ENCODE results near the gene FANCC.
A peak's percentile ranks its signal among the peaks of the same experiment; 100 is the strongest.

FANCC gene

GRCh38 chr9:95171001-95171400, 146.5 kb downstream of the FANCC start:
- H3K4me3 Mint-ChIP-seq: no peak overlapping the region
- ATAC-seq (replicated peaks) (no peak), DNase-seq (no peak)
- no peak overlapping the region for H3K27ac Mint-ChIP-seq
- peaks cover 1 to 4% of the 10 kb centered on the region in 2 donors for H3K4me1 Mint-ChIP-seq
- peaks cover 17 to 39% of the 10 kb centered on the region in 2 donors for H3K36me3 Mint-ChIP-seq
- H3K9me3 Mint-ChIP-seq: peaks cover 3 to 8% of the 10 kb centered on the region in 2 donors
- no peaks in the 10 kb centered on the region for H3K27me3 Mint-ChIP-seq

GRCh38 chr9:95167998-95168397, 149.5 kb downstream of the FANCC start:
- Mint-ChIP-seq H3K27me3 (no peaks in the 10 kb centered on the region), H3K4me3 (no peak overlapping the region), H3K9me3 (peaks cover 3 to 8% of the 10 kb centered on the region in 2 donors), H3K36me3 (peaks cover 17 to 45% of the 10 kb centered on the region in 2 donors), H3K27ac (no peak overlapping the region), H3K4me1 (peaks cover 1 to 4% of the 10 kb centered on the region in 2 donors)
- DNase-seq (peak; percentile 26), ATAC-seq (replicated peaks) (peak in 1 of 2 donors; percentile 36)

- H3K9me3 Mint-ChIP-seq: peaks cover 6 to 13% of the 10 kb centered on the region in 2 donors
- H3K4me1 Mint-ChIP-seq: no peaks in the 10 kb centered on the region
- H3K36me3 Mint-ChIP-seq: peaks cover 23 to 44% of the 10 kb centered on the region in 2 donors
- no peak for ATAC-seq (replicated peaks)
- DNase-seq: no peak
- H3K4me3 Mint-ChIP-seq: no peak overlapping the region
- no peaks in the 10 kb centered on the region for H3K27me3 Mint-ChIP-seq
- no peak overlapping the region for H3K27ac Mint-ChIP-seq
These were observed 152.5 kb downstream of the FANCC start for GRCh38 chr9:95165004-95165403.

- peaks cover 12 to 14% of the 10 kb centered on the region in 2 donors for H3K36me3 Mint-ChIP-seq
- H3K27ac Mint-ChIP-seq: no peak overlapping the region
- ATAC-seq (replicated peaks): peak; percentile 100
- peak overlapping the region in 1 of 2 donors; percentile 11 for H3K4me3 Mint-ChIP-seq
- H3K9me3 Mint-ChIP-seq: peaks cover 5% of the 10 kb centered on the region in 2 donors
- H3K27me3 Mint-ChIP-seq: no peaks in the 10 kb centered on the region
- DNase-seq: peak; percentile 17
- peaks cover 9 to 11% of the 10 kb centered on the region in 2 donors for H3K4me1 Mint-ChIP-seq
These were observed 159.9 kb downstream of the FANCC start for GRCh38 chr9:95157481-95158151.

GRCh38 chr9:95156074-95156473, 161.4 kb downstream of the FANCC start:
- Mint-ChIP-seq H3K9me3 (peaks cover 3 to 5% of the 10 kb centered on the region in 2 donors), H3K27me3 (no peaks in the 10 kb centered on the region), H3K36me3 (peaks cover 12% of the 10 kb centered on the region in 2 donors), H3K4me3 (no peak overlapping the region), H3K4me1 (peaks cover 9 to 11% of the 10 kb centered on the region in 2 donors), H3K27ac (no peak overlapping the region)
- DNase-seq (no peak), ATAC-seq (replicated peaks) (no peak)

GRCh38 chr9:95155220-95155619, 162.3 kb downstream of the FANCC start:
- Mint-ChIP-seq H3K27me3 (no peaks in the 10 kb centered on the region), H3K27ac (no peak overlapping the region), H3K4me3 (no peak overlapping the region), H3K4me1 (peaks cover 9 to 11% of the 10 kb centered on the region in 2 donors), H3K36me3 (peaks cover 7% of the 10 kb centered on the region in 2 donors), H3K9me3 (peaks cover under 1 to 2% of the 10 kb centered on the region in 2 donors)
- DNase-seq: no peak
- ATAC-seq (replicated peaks): no peak

GRCh38 chr9:95150903-95151302, 166.6 kb downstream of the FANCC start:
- Mint-ChIP-seq H3K4me3 (no peak overlapping the region), H3K27me3 (no peaks in the 10 kb centered on the region), H3K9me3 (no peaks in the 10 kb centered on the region), H3K27ac (no peak overlapping the region), H3K36me3 (peaks cover 2 to 6% of the 10 kb centered on the region in 2 donors), H3K4me1 (no peaks in the 10 kb centered on the region)
- DNase-seq (no peak), ATAC-seq (replicated peaks) (no peak)

GRCh38 chr9:95148208-95148520, 169.3 kb downstream of the FANCC start:
- Mint-ChIP-seq H3K27me3 (no peaks in the 10 kb centered on the region), H3K4me3 (no peak overlapping the region), H3K36me3 (peaks cover 2 to 15% of the 10 kb centered on the region in 2 donors), H3K4me1 (no peaks in the 10 kb centered on the region), H3K27ac (no peak overlapping the region), H3K9me3 (no peaks in the 10 kb centered on the region)
- no peak for ATAC-seq (replicated peaks)
- no peak for DNase-seq

GRCh38 chr9:95147452-95148207, 169.9 kb downstream of the FANCC start:
- H3K9me3 Mint-ChIP-seq: no peaks in the 10 kb centered on the region
- no peak for ATAC-seq (replicated peaks)

GRCh38 chr9:95143591-95144561, 173.6 kb downstream of the FANCC start:
- no peaks in the 10 kb centered on the region for H3K27me3 Mint-ChIP-seq
- H3K36me3 Mint-ChIP-seq: peaks cover 5 to 19% of the 10 kb centered on the region in 2 donors
- no peak overlapping the region for H3K27ac Mint-ChIP-seq
- H3K4me1 Mint-ChIP-seq: no peaks in the 10 kb centered on the region
- H3K9me3 Mint-ChIP-seq: no peaks in the 10 kb centered on the region
- no peak overlapping the region for H3K4me3 Mint-ChIP-seq
- DNase-seq (no peak), ATAC-seq (replicated peaks) (no peak)

More at GRCh38 chr9:95147452-95148207, 169.9 kb downstream of the FANCC start:
- no peak for DNase-seq
- Mint-ChIP-seq H3K36me3 (peaks cover 2 to 19% of the 10 kb centered on the region in 2 donors), H3K27ac (no peak overlapping the region), H3K4me3 (no peak overlapping the region), H3K27me3 (no peaks in the 10 kb centered on the region), H3K4me1 (no peaks in the 10 kb centered on the region)

- H3K27ac Mint-ChIP-seq: no peak overlapping the region
- H3K9me3 Mint-ChIP-seq: no peaks in the 10 kb centered on the region
- peaks cover 7 to 21% of the 10 kb centered on the region in 2 donors for H3K36me3 Mint-ChIP-seq
- no peak for DNase-seq
- no peaks in the 10 kb centered on the region for H3K4me1 Mint-ChIP-seq
- no peaks in the 10 kb centered on the region for H3K27me3 Mint-ChIP-seq
- ATAC-seq (replicated peaks): no peak
- no peak overlapping the region for H3K4me3 Mint-ChIP-seq
These were observed 174.8 kb downstream of the FANCC start for GRCh38 chr9:95142728-95143127.

GRCh38 chr9:95142315-95142714, 175.2 kb downstream of the FANCC start:
- ATAC-seq (replicated peaks) (no peak), DNase-seq (no peak)
- no peak overlapping the region for H3K4me3 Mint-ChIP-seq
- no peaks in the 10 kb centered on the region for H3K27me3 Mint-ChIP-seq
- H3K9me3 Mint-ChIP-seq: no peaks in the 10 kb centered on the region
- H3K4me1 Mint-ChIP-seq: no peaks in the 10 kb centered on the region
- peaks cover 10 to 25% of the 10 kb centered on the region in 2 donors for H3K36me3 Mint-ChIP-seq
- no peak overlapping the region for H3K27ac Mint-ChIP-seq

- DNase-seq: no peak
- Mint-ChIP-seq H3K36me3 (peaks cover 10 to 28% of the 10 kb centered on the region in 2 donors), H3K27ac (no peak overlapping the region)
These were observed 176.7 kb downstream of the FANCC start for GRCh38 chr9:95140821-95141220.

GRCh38 chr9:95139126-95139525, 178.4 kb downstream of the FANCC start:
- Mint-ChIP-seq H3K36me3 (peaks cover 15 to 26% of the 10 kb centered on the region in 2 donors), H3K4me3 (no peak overlapping the region), H3K27me3 (no peaks in the 10 kb centered on the region), H3K4me1 (no peaks in the 10 kb centered on the region), H3K9me3 (no peaks in the 10 kb centered on the region), H3K27ac (no peak overlapping the region)
- ATAC-seq (replicated peaks) (no peak), DNase-seq (no peak)

More at GRCh38 chr9:95140821-95141220, 176.7 kb downstream of the FANCC start:
- ATAC-seq (replicated peaks): no peak
- H3K9me3 Mint-ChIP-seq: no peaks in the 10 kb centered on the region
- H3K4me3 Mint-ChIP-seq: no peak overlapping the region
- H3K27me3 Mint-ChIP-seq: no peaks in the 10 kb centered on the region
- no peaks in the 10 kb centered on the region for H3K4me1 Mint-ChIP-seq
